HEK293 (cell line): ENCODE measurements around the gene PHACTR3.

Experiments used
- CTCF ChIA-PET: fragments of 350-600 bp; formaldehyde crosslinking; extraction: SDS; loops from one replicate; lab custom pipeline; 2021; ENCODE audit warnings: antibody characterized with exemption; lab: Yijun Ruan, JAX
- POLR2A ChIA-PET: fragments of 300-600 bp; formaldehyde crosslinking; extraction: SDS; loops from one replicate; lab custom pipeline; 2020; ENCODE audit warnings: antibody characterized with exemption, inconsistent platforms; lab: Yijun Ruan, JAX
- H3K27ac ChIP-seq: fragments of 200-500 bp; sonication (Bioruptor generic); 2 replicates; pipeline ENCODE4 v1.5.1; 2014; ENCODE audit warnings: low read depth, low read length, control low read depth, inconsistent platforms; ENCODE audit errors: extremely low read depth
- H3K36me3 ChIP-seq, 2 experiments: fragments of 200-500 bp in 1 of 2; sonication (Bioruptor generic) in 1 of 2; 1 replicate in 1 of 2; 2 replicates in 1 of 2; pipeline ENCODE4 v1.5.1; 2014 to 2017; ENCODE audit warnings: inconsistent platforms in 2 of 2, low read length in 2 of 2; ENCODE audit not compliant: control insufficient read depth in 2 of 2, insufficient read depth in 1 of 2
- H3K4me1 ChIP-seq: fragments of 200-500 bp; sonication (Bioruptor generic); 2 replicates; pipeline ENCODE4 v1.5.1; 2014; ENCODE audit warnings: mild to moderate bottlenecking, low read length, inconsistent platforms; ENCODE audit not compliant: control insufficient read depth, insufficient read depth
- H3K4me3 ChIP-seq: 2 replicates; pipeline ENCODE4 v1.5.1; 2011; ENCODE audit warnings: low read depth, mild to moderate bottlenecking, control low read depth, low read length, moderate library complexity
- H3K9me3 ChIP-seq: fragments of 200-500 bp; sonication (Bioruptor generic); 2 replicates; pipeline ENCODE4 v1.5.1; 2014; ENCODE audit warnings: low read depth, low read length, inconsistent platforms; ENCODE audit not compliant: control insufficient read depth, insufficient read depth
- KLF17 ChIP-seq: fragments of 450-650 bp; formaldehyde crosslinking; IDR thresholded peaks from 2 replicates; pipeline ENCODE4 v1.5.1; 2016; ENCODE audit warnings: missing biosample characterization, missing genetic modification characterization
- KLF7 ChIP-seq: fragments of 450-650 bp; formaldehyde crosslinking; IDR thresholded peaks from 2 replicates; pipeline ENCODE4 v1.5.1; 2016; ENCODE audit warnings: missing biosample characterization, missing genetic modification characterization, borderline replicate concordance
- OSR2 ChIP-seq: fragments of 450-650 bp; formaldehyde crosslinking; IDR thresholded peaks from 2 replicates; pipeline ENCODE4 v1.5.1; 2016; ENCODE audit warnings: missing biosample characterization, missing genetic modification characterization
- SCRT1 ChIP-seq: fragments of 450-650 bp; formaldehyde crosslinking; IDR thresholded peaks from 2 replicates; pipeline ENCODE4 v1.5.1; 2016; ENCODE audit warnings: missing biosample characterization, missing genetic modification characterization, borderline replicate concordance
- SCRT2 ChIP-seq: fragments of 450-650 bp; formaldehyde crosslinking; IDR thresholded peaks from 2 replicates; pipeline ENCODE4 v1.5.1; 2016; ENCODE audit warnings: missing biosample characterization, missing genetic modification characterization
- SP2 ChIP-seq: fragments of 450-650 bp; formaldehyde crosslinking; IDR thresholded peaks from 2 replicates; pipeline ENCODE4 v1.5.1; 2016; ENCODE audit warnings: missing biosample characterization, missing genetic modification characterization
- SP3 ChIP-seq: fragments of 450-650 bp; formaldehyde crosslinking; IDR thresholded peaks from 2 replicates; pipeline ENCODE4 v1.5.1; 2016; ENCODE audit warnings: missing biosample characterization, missing genetic modification characterization
- ZBTB11 ChIP-seq: fragments of 450-650 bp; formaldehyde crosslinking; conservative IDR thresholded peaks from 2 replicates; pipeline ENCODE4 v1.5.1; 2016; ENCODE audit warnings: low read depth, missing biosample characterization, missing genetic modification characterization
- ZBTB20 ChIP-seq: fragments of 450-650 bp; formaldehyde crosslinking; IDR thresholded peaks from 2 replicates; pipeline ENCODE4 v1.5.1; 2016; ENCODE audit warnings: missing biosample characterization, missing genetic modification characterization
- ZFP37 ChIP-seq: fragments of 450-650 bp; formaldehyde crosslinking; IDR thresholded peaks from 2 replicates; pipeline ENCODE4 v1.5.1; 2016; ENCODE audit warnings: missing biosample characterization, missing genetic modification characterization
- ZNF114 ChIP-seq: fragments of 450-650 bp; formaldehyde crosslinking; IDR thresholded peaks from 2 replicates; pipeline ENCODE4 v1.5.0; 2017; ENCODE audit warnings: missing biosample characterization, missing genetic modification characterization
- ZNF16 ChIP-seq: fragments of 450-650 bp; formaldehyde crosslinking; IDR thresholded peaks from 2 replicates; pipeline ENCODE4 v1.5.1; 2016; ENCODE audit warnings: low read depth, missing biosample characterization, missing genetic modification characterization
- ZNF169 ChIP-seq: fragments of 450-650 bp; formaldehyde crosslinking; IDR thresholded peaks from 2 replicates; pipeline ENCODE4 v1.5.1; 2016; ENCODE audit warnings: missing biosample characterization, missing genetic modification characterization
- ZNF211 ChIP-seq: fragments of 450-650 bp; formaldehyde crosslinking; IDR thresholded peaks from 2 replicates; pipeline ENCODE4 v1.5.1; 2016; ENCODE audit warnings: low read depth, missing biosample characterization, missing genetic modification characterization
- ZNF248 ChIP-seq: fragments of 450-650 bp; formaldehyde crosslinking; IDR thresholded peaks from 2 replicates; pipeline ENCODE4 v1.5.1; 2017; ENCODE audit warnings: missing biosample characterization, missing genetic modification characterization
- ZNF366 ChIP-seq: fragments of 450-650 bp; formaldehyde crosslinking; conservative IDR thresholded peaks from 2 replicates; pipeline ENCODE4 v1.5.1; 2016; ENCODE audit warnings: missing biosample characterization, missing genetic modification characterization
- ZNF600 ChIP-seq: fragments of 450-650 bp; formaldehyde crosslinking; IDR thresholded peaks from 2 replicates; pipeline ENCODE4 v1.5.1; 2016; ENCODE audit warnings: missing biosample characterization, missing genetic modification characterization
- ZNF610 ChIP-seq: fragments of 450-650 bp; formaldehyde crosslinking; IDR thresholded peaks from 2 replicates; pipeline ENCODE4 v1.5.1; 2016; ENCODE audit warnings: missing biosample characterization, missing genetic modification characterization, borderline replicate concordance
- ZNF658 ChIP-seq: fragments of 450-650 bp; formaldehyde crosslinking; IDR thresholded peaks from 2 replicates; pipeline ENCODE4; 2016; ENCODE audit warnings: missing biosample characterization, missing genetic modification characterization
- ZNF776 ChIP-seq: fragments of 450-650 bp; formaldehyde crosslinking; IDR thresholded peaks from 2 replicates; pipeline ENCODE4 v1.5.0; 2017; ENCODE audit warnings: missing biosample characterization, missing genetic modification characterization, borderline replicate concordance
- ZSCAN4 ChIP-seq: fragments of 450-650 bp; formaldehyde crosslinking; IDR thresholded peaks from 2 replicates; pipeline ENCODE4 v1.5.1; 2017; ENCODE audit warnings: missing biosample characterization, missing genetic modification characterization
- TF ChIP-seq, protein P1 (sequence below): fragments of 450-650 bp; formaldehyde crosslinking; IDR thresholded peaks from 2 replicates; pipeline ENCODE4 v1.5.1; 2017; ENCODE audit warnings: missing biosample characterization, mild to moderate bottlenecking, missing genetic modification characterization, moderate library complexity
- TF ChIP-seq, protein P2 (sequence below): fragments of 450-650 bp; formaldehyde crosslinking; IDR thresholded peaks from 2 replicates; pipeline ENCODE4 v1.5.1; 2017; ENCODE audit warnings: missing biosample characterization, missing genetic modification characterization
- TF ChIP-seq, protein P3 (sequence below): fragments of 450-650 bp; formaldehyde crosslinking; IDR thresholded peaks from 2 replicates; pipeline ENCODE4 v1.5.1; 2016; ENCODE audit warnings: missing biosample characterization, missing genetic modification characterization
- TF ChIP-seq, protein P4 (sequence below): fragments of 450-650 bp; formaldehyde crosslinking; optimal IDR thresholded peaks from 2 replicates; pipeline ENCODE3; 2016; ENCODE audit warnings: missing biosample characterization, mild to moderate bottlenecking, missing genetic modification characterization

The PHACTR3 gene

DNA sequence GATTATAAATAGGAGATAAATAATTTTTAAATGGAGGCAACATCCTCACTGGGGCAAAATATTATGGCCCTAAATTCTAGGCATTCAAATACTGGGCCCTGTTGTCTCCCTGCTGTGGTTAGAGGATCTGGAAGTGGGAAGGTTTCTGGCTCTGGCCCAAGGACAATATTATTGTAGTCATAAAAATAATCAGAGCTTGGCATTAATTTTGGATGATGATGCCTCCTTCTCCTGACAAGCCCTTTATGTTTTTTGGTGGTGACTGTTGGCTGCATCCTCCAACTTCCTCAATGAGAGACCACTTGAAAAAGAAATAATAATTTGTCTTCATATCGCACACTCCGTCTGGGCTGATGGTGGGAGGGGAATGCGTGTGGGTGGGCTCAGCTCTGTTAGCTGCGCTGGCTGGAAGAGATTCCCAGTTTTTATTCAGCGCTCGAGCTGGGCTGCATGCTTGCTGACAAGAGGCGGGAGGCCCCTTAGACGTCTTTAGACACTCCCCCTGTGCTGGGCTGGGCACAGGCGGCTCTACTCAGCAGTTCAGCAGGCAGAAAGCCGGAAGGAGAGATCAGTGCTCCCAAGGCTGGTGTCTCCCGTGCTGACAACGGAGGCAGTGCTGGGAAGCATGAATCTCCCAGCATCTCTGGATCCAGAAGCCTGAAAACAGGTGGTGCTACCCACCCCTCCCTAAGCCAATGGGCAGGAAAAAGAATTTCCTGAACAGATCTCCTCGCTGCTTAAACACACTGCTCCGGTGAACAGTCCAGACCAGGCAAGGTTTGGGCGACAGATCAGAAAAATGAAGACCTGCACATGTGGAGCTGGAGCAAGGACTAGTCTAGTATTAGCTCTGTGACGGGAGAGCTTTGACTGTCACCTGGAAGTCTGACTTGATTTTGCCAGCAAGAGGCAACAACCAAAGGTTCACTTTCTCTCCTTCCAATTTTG is 231.4 kb downstream of the PHACTR3 start (continued):
- no peak for TF ChIP-seq ZNF610
- TF ChIP-seq, protein P1, sequence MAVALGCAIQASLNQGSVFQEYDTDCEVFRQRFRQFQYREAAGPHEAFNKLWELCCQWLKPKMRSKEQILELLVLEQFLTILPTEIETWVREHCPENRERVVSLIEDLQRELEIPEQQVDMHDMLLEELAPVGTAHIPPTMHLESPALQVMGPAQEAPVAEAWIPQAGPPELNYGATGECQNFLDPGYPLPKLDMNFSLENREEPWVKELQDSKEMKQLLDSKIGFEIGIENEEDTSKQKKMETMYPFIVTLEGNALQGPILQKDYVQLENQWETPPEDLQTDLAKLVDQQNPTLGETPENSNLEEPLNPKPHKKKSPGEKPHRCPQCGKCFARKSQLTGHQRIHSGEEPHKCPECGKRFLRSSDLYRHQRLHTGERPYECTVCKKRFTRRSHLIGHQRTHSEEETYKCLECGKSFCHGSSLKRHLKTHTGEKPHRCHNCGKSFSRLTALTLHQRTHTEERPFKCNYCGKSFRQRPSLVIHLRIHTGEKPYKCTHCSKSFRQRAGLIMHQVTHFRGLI, result peak; percentile 70; the same call in 1 of the 2 replicates
- TF ChIP-seq SP3, result peak; percentile 66; the same call in 1 of the 2 replicates
- no peak for TF ChIP-seq ZNF114
- TF ChIP-seq ZNF248, result no peak
- no peak for TF ChIP-seq ZNF776 (tag by site-specific recombination)
- TF ChIP-seq ZFP37 (tag by site-specific recombination), result no peak
- peak; percentile 77 for TF ChIP-seq SP2 (tag by site-specific recombination)
- peak; percentile 41; the same call in 1 of the 2 replicates for TF ChIP-seq ZBTB11
- TF ChIP-seq ZNF600 (tag by site-specific recombination), result peak; percentile 52

- Histone ChIP-seq H3K27ac (no peak overlapping the region; the same call in 1 of the 2 replicates), H3K4me1 (peaks cover 22% of the 10 kb centered on the region), H3K9me3 (no peaks in the 10 kb centered on the region), H3K4me3 (no peak overlapping the region), H3K36me3 (no peaks in the 10 kb centered on the region)
- ChIA-PET CTCF (interaction anchor here (3.7 to 8.2 kb wide), 2 partner anchors 13 to 54 kb away, joined by 25 to 94 read pairs; no protein-coding TSS in a partner anchor), POLR2A (interaction anchor here (0.9 to 1.7 kb wide), 2 partner anchors 46 to 103 kb away, joined by 4 to 6 read pairs; partner anchors contain the start of genes FAM217B and PPP1R3D)
- no peak; the same call in 1 of the 2 replicates for TF ChIP-seq ZBTB20 (tag by site-specific recombination)
- TF ChIP-seq ZSCAN4 (tag by site-specific recombination), result no peak
- TF ChIP-seq, protein P2, sequence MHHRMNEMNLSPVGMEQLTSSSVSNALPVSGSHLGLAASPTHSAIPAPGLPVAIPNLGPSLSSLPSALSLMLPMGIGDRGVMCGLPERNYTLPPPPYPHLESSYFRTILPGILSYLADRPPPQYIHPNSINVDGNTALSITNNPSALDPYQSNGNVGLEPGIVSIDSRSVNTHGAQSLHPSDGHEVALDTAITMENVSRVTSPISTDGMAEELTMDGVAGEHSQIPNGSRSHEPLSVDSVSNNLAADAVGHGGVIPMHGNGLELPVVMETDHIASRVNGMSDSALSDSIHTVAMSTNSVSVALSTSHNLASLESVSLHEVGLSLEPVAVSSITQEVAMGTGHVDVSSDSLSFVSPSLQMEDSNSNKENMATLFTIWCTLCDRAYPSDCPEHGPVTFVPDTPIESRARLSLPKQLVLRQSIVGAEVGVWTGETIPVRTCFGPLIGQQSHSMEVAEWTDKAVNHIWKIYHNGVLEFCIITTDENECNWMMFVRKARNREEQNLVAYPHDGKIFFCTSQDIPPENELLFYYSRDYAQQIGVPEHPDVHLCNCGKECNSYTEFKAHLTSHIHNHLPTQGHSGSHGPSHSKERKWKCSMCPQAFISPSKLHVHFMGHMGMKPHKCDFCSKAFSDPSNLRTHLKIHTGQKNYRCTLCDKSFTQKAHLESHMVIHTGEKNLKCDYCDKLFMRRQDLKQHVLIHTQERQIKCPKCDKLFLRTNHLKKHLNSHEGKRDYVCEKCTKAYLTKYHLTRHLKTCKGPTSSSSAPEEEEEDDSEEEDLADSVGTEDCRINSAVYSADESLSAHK (tag by site-specific recombination), result no peak
- no peak for TF ChIP-seq KLF7 (tag by site-specific recombination)
- no peak for TF ChIP-seq ZNF169 (tag by site-specific recombination)
- no peak for TF ChIP-seq ZNF658 (tag by site-specific recombination)
- TF ChIP-seq, protein P3, sequence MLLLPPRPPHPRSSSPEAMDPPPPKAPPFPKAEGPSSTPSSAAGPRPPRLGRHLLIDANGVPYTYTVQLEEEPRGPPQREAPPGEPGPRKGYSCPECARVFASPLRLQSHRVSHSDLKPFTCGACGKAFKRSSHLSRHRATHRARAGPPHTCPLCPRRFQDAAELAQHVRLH, result no peak
- TF ChIP-seq OSR2 (tag by site-specific recombination), result no peak
- no peak for TF ChIP-seq ZNF366
- TF ChIP-seq SCRT1 (tag by site-specific recombination), result 0 out of 2 replicates have a peak, but pooled peaks have one; percentile 30
- no peak for TF ChIP-seq ZNF248
- TF ChIP-seq, protein P4, sequence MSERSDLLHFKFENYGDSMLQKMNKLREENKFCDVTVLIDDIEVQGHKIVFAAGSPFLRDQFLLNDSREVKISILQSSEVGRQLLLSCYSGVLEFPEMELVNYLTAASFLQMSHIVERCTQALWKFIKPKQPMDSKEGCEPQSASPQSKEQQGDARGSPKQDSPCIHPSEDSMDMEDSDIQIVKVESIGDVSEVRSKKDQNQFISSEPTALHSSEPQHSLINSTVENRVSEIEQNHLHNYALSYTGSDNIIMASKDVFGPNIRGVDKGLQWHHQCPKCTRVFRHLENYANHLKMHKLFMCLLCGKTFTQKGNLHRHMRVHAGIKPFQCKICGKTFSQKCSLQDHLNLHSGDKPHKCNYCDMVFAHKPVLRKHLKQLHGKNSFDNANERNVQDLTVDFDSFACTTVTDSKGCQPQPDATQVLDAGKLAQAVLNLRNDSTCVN (tag by site-specific recombination), result no peak
- TF ChIP-seq SCRT2 (tag by site-specific recombination), result peak; percentile 81
- no peak for TF ChIP-seq ZNF16 (tag by site-specific recombination)
- TF ChIP-seq KLF17 (tag by site-specific recombination), result no peak
- no peak for TF ChIP-seq ZNF211
Observed at GRCh38 chr20:59836767-59837166, 232.4 kb downstream of the PHACTR3 start.
